Renal cortical epithelial cell (primary cell): ENCODE results near the gene MTTP. TPM values are rescaled to one million over a fixed set of nuclear protein-coding genes. Genes with fewer than 3 reads are reported as not detected.

Experiments
- DNase-seq: peaks from one replicate; pipeline ENCODE4 v3.0.0-alpha.2; 2011; ENCODE audit warnings: low read depth
- total RNA-seq: library from RNA; depleted of rRNA; stranded (reverse); fragments of >200 nt; gene quantifications from 2 replicates; pipeline ENCODE4 v1.2.3, GENCODE V29; 2014

Gene MTTP
- total RNA-seq, 1 donor from 2014 or later = not detected

DNA sequence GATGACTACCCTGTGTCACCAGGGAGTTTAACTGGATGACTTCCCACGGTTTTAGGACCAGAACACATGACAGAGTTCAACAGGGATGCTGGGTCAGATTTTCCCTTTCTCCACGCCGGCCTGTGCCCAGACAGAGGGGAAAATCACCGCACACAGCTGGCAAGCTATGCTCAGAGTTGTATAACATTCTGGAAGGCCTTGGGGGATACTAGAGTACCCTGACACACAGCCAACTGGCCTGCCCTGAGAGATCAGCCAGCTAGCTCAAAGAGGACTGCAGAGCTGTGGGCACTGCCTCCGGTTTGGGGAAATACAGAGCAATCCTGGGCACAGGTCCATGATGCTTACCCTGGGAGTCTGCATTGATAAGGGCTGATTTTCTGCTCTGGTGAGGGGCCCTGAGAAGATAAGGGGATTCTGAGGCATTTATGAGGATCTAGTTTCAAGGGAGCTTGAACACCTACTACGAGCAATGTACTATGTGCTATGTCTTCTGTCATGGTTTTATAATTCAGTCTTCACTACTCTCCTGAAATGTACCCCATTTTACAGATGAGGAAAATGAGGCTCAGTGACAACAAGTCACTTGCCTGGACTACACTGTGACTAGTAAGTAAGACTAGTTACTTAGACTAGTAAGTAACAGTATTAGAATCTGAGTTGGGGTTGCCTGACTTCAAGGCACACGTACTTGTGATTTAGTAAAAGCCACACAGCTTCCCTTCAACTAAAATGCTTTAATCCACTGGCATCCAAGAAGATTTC lies 68.3 kb downstream of the MTTP start:
- no peak for DNase-seq

DNA sequence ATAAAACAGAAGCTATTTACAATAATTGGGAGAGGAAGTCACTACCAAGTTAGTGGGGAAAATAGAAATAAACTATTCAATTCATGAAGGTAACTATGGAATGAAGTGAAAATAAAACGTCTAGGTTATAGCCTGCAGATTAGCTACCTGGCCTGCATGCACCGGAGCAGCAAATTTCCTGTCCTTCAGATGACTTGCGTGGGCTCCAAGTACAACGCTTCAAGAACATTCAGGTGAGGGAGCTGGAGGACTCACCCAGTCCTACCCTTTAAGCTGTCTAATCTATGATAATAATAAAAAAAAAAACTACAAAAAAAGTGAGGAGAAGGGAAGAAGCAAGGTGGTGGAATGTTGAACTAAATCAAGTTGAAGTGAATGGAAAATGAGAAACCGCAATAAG lies 69.8 kb downstream of the MTTP start:
- DNase-seq = no peak

DNA sequence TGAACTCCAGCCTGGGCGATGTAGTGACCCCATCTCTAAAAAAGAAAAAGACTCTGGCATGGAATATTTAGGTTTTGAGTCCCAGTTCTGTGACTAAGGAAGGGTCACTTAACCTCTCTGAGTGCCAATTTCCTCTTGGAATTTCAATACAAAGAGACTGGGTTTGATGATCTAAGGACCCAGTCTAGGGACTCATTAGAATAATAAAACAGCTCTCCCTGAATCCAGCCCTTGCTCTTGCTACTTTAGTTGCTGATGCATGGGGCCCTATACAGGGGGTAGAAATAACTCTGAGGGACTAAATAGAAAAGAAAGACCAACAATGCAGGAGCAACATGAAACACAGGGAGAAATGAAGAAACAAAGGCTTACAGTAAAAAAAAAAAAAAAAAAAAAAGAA lies 70.4 kb downstream of the MTTP start:
- DNase-seq = no peak

DNA sequence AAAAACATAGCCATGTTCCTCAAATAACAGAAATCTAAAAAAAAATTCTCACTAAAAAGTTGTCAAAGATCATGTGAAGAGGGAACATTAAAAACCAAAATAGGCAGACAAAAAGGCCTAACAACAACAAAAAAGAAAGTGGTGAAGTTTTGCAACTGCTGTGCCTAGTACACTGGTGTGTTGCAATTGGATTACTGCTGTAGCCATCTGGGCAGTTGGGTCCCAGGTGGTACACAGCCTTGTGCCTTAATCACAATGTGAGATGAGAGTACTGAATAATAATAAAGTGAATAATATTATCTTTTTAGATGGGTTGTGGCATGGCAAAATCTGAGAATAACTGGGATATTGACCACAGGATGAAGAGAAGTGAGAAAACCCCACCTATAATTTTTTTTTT lies 71.0 kb downstream of the MTTP start:
- no peak for DNase-seq

DNA sequence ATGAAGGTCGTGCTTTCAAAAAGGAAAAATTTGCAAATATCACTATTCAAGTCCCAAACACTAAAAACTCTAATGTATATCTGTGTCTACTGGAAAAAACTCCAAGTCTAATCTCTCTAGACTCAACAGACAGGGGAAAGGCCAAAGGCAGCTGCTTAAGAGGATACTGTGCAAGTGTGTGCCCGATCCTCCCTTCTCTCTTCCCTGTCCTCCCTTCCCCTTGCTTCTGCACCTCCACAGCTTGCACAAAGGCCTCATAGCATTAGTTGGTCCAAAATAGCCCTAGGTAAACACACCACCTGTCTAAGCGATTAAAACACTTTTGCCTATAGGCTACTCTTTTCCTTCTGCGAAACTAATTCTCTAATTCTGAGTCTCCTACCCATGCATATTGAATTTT lies 72.4 kb downstream of the MTTP start:
- DNase-seq = no peak

DNA sequence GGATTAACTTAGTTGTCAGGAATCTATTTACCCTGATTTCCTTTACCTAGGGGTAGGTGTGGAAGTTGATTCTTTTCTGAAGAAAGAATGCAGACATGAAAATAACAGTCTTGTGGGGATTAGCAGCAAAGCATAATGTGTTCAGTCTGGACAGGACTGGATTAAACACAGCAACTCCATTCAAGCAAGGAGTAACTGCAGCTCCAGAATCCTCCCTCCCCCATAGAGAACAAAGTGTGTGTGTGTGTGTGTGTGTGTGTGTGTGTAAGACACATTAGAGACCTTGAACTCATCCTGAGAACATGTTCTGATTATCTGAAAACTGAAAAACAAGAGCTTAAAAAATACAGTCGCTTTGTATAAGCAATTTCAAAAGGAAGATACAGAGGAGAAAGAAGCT lies 73.7 kb downstream of the MTTP start:
- DNase-seq = peak; percentile 73

DNA sequence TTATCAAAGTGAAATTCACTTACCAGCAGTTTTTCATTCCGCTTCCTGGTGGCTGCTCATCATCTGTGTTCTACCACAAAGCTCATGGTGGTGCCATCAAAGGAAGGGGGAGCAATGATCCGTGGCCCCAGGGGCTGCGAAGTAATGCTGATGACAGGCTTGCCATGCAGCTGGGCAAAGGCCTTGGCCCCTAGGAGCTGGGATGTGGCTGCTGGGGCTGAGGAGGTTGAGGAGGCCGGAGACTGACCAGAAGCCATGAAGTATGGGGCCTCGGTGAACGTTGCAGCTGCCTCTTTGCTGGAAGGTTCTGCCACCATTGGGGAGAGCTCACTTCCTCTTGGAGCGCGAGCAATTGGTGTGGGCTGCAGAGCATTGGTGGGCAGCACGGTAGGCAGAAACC lies 74.6 kb downstream of the MTTP start:
- DNase-seq = no peak

DNA sequence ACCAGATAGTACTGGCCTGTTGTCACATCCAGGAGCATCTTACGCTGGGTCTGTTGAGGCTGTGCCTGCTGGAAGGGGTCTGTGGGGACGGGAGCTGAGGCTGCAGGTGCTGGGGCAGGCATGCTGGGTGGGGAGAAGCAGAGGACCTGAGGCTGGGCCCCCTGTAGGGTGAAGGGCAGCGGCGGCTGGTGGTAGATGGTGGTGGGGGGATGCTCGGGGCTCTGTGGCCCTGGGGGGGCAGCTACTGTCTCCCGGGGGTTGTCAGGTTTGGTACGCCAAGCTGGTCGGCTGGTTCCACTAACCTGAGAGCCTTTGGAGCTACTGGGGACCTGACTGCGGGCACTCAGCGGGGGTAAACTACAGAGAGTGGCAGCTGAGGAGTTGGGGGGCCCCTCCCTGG lies 75.2 kb downstream of the MTTP start:
- no peak for DNase-seq

DNA sequence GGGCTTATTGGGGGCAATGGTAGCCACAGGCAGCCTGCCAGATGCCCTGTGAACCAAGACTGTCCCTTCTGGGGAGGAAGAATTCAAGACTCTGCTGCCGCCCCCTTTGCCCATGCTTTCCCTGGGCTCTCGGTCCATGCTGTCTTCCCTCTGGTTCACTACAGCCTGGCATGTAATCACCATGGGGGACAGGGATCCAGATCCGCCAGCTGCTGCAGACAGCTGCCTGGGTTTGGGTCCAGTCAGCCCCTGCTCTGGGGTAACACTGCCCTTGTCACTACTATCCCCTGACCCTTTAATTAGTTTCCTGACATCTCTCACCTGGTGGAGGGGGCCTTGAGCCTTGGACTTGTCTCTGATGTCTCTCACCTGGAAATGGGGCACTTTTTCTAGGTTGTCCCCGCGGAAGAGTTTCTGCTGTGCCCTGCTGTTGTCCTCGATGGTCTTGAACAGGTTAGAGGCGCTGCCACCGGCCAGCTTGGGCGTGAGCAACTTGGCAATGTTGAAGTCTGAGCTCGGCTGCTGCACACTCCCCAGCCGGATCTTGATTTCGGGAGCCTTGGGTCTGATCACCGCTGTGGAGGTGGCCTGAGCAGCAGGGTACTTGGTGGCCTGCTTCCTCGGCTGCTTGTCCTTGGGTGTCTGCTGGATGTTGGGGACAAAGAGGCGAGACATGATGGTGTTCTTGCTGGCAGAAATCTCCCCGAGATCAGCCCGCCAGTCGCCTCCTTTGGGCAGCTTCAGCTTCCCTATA lies 76.6 kb downstream of the MTTP start:
- no peak for DNase-seq

DNA sequence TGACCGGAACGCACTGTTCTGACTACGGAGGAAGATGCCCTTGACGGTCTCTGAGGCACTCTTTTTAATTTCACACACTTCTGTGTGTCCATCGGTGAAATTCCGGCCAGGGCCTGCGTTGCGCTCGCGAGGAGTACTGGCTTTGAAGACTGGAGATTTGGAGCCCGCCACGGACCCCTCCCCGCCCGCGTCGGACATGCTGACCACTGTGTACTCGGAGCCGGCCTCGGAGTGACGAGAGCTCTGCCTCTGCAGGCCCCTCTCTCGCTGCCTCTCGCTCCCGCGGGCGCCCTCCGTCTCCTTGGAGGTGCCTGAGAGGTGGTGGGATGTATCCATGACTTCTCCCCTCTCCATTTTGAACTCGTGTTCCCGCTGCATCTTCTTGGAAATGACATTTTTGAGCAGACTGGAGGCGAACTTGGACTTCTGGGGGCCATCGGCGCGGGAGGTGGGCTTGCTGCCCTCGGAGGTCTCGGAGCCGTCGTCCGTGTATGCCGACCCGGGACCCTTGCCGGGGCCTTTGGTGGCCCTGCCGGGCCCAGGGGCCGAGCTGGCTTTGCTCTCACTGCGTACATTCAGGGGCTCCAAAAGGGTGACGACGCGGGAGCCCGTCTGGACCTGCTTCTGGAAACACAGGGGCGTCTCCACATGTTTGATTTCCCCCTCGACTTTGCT lies 77.3 kb downstream of the MTTP start:
- DNase-seq = no peak

DNA sequence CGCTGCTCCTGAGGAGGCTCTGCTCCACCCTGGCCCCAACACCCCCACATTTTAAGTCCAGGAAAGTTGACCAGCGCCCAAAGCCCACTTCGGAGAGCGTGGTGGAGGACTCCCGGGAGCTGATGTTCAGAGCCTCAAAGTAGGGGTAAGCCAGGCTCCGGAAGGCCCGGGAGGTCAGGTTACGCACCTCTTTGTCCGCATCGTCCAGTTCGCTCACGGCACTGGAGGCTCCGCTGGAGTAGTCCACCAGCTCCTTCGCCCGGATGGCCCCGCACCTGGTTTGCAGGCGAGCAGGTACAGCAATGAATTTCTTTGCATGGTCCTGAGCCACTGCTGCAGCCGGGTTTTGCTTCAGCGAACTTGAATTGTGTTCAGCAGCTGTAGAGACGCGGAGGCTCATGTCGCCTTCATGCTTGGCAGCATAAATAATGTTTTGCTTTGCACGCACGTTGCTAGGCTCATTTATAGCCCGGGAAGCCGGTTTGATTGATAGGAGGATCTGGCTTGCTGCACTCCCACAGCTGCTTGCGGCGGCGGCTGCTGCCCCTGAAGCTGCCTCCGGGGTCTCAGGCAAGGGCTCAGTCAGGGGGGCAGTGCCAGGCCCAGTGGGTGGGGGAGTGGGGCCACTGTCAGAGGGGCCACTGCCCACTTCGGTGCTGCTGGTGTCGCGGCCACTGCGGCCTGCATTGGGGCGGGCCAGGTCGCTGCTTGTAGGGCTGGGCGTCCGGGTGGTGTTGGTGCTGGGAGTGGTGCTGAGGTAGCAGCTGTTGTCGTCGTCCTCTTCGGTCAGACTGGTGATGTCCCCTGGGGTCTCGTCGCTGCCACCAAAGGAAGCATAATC lies 78.2 kb downstream of the MTTP start:
- DNase-seq = peak; percentile 69

DNA sequence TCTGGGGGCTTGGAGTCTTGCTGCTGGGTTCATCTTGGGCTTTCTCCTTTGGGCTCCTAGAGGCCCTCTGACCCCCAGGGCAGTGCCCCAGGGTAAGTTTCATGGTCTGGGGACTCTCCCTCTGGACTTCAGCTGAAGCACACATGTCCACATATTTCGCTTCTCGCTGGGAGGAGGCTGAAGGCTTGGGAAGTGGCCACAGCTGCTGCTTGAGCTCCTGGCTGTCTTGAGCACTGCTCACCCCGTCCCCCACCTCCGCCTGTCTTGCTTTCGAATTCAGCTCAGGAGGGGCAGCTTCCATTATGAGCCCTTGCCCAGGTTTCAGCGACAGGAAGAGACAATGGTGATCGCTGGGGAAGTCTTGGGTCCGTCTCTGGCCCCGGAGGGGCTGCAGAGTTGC lies 79.3 kb downstream of the MTTP start:
- no peak for DNase-seq

DNA sequence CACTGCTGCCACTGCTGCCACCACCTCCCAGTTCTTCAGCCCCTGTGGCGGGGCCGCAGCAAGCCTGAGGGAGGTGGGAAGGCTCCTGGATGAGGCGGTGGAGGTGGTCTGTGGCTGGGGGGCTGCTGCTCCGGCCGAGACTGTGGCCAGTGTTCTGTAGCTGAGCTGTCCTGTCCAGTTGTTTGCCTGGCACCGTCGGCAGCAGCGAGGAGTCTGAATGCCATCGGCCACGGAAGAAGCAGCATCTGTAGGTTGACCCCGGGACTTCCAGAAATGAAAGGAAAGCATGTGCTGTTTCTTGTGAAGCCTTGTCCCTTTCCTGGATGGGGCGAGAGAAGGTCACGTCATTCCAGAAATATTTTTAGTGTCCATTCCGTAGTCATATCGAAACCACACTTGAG lies 79.7 kb downstream of the MTTP start:
- DNase-seq = no peak

DNA sequence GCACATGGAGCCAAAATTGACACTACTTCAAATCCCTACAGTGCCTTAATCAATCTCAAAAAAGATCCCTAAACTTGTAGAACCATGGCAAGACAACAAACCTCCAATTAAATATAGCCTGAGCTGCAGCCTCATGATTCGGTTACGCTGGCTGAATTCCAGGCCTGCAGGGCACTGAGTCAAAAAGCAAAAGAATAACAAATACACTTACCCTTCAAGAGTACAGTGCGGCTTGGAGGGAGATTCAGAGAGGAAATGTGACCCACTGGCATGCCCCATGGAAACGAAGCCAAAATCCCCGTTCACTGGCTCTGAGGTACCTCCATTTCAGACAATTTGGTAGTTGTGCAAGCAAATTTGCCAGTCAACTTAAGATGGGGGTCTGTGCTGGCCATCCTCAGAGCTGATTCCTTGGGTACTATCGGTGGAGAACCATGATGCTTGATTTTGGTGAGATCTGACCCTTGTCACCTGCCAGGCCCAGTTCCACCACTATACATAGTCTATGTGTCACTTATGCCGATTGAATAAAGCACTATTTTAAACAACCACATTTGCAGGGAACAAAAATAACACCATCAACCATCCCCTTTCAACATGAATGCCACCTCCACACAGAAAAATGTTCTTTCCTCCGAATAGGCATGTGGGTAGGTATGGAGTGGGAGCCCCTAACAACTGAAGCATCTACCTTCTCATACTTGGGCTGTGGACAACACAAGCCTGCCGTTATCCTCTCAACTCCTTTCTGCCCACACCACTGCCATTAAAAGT lies 80.9 kb downstream of the MTTP start:
- DNase-seq = peak; percentile 86

DNA sequence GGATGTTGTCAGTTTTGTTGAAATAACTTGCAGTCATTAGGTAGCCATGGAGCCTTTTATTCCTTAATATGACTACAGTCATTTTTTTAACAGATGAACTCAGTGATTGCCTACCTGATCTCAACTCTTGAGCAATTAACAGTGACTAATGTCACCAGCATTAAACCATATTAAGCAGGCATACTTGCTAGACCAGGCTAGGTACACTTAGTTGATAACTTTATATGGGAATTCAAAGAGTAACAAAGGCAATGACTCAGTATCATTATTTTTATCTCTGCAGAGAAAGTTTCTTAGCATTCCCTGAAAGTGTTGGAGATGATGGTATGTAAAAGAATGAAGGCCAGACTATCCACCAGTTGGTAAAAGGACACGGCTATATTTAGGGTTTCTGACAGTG lies 83.2 kb downstream of the MTTP start, which contains the start of gene C4orf54:
TSS of gene C4orf54 (minus strand) at position 31 of the 400 bp plus-strand sequence. CDS start 3,180 bp downstream, outside the sequence.
- peak; percentile 82 for DNase-seq

DNA sequence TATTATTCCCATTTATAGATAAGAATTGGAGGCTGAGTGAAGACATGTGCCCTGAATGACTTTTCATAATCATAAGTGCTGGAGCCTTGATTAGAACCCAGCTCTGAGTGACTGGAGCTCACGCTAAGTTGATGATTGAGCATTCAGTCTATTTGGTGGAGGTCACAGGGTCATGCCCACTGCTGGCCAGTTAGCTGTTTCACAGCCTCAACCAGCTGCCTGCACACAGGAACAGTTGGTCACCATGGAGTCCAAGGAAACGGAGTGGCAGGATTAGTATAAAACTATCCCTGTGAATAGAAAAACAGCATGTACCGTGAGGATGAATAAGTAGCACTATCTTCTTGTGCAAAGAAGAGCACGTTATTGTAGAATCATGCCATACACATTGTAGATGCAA lies 84.0 kb downstream of the MTTP start:
- no peak for DNase-seq

DNA sequence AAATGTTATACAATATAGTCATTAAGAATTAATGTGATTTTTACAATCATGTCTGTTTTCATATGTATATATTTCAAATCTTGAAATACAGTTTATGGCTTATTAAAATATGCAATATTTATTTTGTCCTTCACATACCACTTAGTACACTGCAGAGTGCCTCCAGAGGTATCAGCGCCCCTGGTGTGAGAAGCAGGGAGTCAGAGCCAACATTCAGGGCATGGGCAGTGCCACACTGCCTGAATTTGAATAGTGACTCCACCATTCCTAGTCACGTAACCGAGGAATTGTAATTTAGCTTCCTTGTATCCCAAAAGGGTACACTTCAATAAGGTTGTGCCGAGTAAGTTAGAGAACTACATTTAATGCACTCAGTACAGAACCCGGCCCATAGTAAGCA lies 87.3 kb downstream of the MTTP start:
- no peak for DNase-seq

DNA sequence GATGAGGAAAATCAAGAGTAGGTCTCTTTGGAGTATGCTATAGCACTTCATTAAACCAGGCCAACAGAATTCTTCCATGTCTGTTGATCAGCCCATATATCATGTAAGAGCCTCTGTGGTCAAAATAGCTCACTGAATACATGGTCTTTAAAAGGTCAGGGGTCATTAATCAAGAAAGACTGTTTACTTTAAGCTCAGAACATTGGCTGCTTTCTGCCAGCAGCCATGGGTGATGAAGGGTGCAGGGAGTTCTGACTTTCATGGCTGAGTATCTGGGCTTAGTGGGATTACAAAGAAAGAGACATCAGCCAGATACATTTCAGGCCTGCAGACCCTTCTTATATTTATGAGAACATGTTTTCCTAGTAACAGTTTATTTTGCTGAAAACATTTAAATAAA lies 90.1 kb downstream of the MTTP start:
- DNase-seq = peak; percentile 71

DNA sequence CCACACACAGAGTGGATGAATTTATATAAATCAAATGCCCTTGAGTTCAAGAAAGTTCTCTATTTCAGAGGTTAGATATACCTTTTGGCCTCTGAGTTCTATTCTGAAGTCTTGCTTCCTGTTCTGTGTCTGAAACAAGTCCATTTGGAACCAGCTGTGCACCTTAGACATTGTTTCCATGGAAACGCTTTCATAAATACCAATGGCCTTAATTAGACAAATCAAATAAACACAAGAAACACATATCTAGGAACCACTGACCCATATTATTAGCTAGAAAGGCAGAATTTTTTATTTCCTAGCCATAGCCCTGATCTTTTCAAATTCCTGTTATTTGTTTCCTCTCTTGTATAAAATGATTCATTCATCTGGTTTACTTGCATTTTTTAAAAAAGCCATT lies 91.4 kb downstream of the MTTP start:
- DNase-seq = peak; percentile 92

DNA sequence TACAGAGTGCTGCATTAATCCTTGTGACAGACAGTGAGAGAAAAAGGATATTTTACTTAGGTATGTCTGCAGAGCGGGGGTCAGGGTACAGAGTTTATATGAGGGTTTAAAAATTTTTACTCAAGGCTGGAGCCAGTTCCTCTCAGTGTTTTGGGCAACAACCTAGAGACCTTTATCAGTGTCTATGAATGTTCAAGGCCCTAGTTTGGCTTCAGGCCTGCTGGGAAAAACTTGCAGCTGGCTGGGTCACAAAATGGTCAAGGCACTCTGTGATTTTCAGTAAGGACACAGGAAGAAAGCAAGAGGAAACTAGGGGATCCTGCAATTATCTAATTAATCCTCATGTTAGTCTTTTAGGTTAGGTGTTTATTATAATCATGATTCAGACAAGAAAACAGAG lies 93.8 kb downstream of the MTTP start:
- DNase-seq = no peak

DNA sequence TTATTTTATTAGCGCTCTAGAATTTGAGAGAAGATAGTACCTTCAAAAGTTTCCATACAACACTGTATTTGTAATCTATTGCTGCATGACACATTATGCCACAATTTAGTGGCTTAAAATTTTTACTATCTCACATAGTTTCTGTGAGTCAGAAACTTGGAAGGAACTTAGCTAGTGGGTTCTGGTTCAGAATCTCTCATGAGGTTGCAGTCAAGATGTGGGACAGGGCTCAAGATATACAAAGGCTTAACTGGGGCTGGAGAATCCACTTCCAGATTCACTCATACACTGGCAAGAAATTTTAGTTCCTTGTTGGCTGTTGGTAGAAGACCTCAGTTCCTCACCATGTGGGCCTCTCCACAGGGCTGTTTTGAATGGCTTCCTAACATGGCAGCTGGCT lies 94.5 kb downstream of the MTTP start:
- DNase-seq = peak; percentile 18
